Caco-2 (cell line): ENCODE measurements around the gene MTX1. TPM values are rescaled to one million over a fixed set of nuclear protein-coding genes. Genes with fewer than 3 reads are reported as not detected.
"Not testable (repeated sequence)": the region's sequence is repeated elsewhere in the genome, so short reads cannot be mapped to it uniquely, and the experiment has no call there.

Experiments used
- BruUV-seq: library from RNA; stranded (reverse); fragments of 400-500 nt; replicated peaks from 2 replicates; lab custom pipeline; 2021; lab: Mats Ljungman, UMichigan
- CTCF ChIA-PET: fragments of 300-600 bp; sonication (Branson Sonifier 250); formaldehyde crosslinking; loops from one replicate; lab custom pipeline; 2022; ENCODE audit warnings: antibody characterized with exemption; lab: Charles Lee
- POLR2A ChIA-PET: fragments of 300-600 bp; sonication (Branson Sonifier 250); formaldehyde crosslinking; loops from one replicate; lab custom pipeline; 2022; ENCODE audit warnings: antibody characterized with exemption; lab: Charles Lee
- DNase-seq, 2 experiments: peaks; one replicate each; pipeline versions ENCODE4 v3.0.0 to v3.0.0-alpha.2; 2020 to 2022
- H3K27me3 ChIP-seq: replicated peaks from 2 replicates; pipeline ENCODE4 v1.6.0; 2011; ENCODE audit warnings: low read length; ENCODE audit not compliant: control insufficient read depth, insufficient read depth
- H3K36me3 ChIP-seq: 2 replicates; pipeline ENCODE4 v1.5.1; 2011; ENCODE audit warnings: low read length; ENCODE audit not compliant: control insufficient read depth, insufficient read depth
- H3K4me1 ChIP-seq: fragments of 250-450 bp; sonication (Bioruptor Pico); 2 replicates; pipeline ENCODE4 v1.5.1; 2020; ENCODE audit warnings: mild to moderate bottlenecking
- H3K4me3 ChIP-seq: 2 replicates; pipeline ENCODE4 v1.5.1; 2011; ENCODE audit warnings: low read depth, mild to moderate bottlenecking, control low read depth, low read length
- H3K9me3 ChIP-seq: fragments of 250-450 bp; sonication (Bioruptor Pico); 2 replicates; pipeline ENCODE4 v1.5.1; 2020; ENCODE audit warnings: mild to moderate bottlenecking, moderate library complexity
- H3K27ac Mint-ChIP-seq: one replicate; pipeline ENCODE4 v1.8.0; 2022; ENCODE audit warnings: mixed read lengths; ENCODE audit not compliant: unreplicated experiment
- H3K27me3 Mint-ChIP-seq: one replicate; pipeline ENCODE4 v1.8.0; 2022; ENCODE audit warnings: mixed read lengths; ENCODE audit not compliant: insufficient read depth, unreplicated experiment
- H3K36me3 Mint-ChIP-seq: one replicate; pipeline ENCODE4 v1.8.0; 2022; ENCODE audit warnings: mild to moderate bottlenecking, mixed read lengths; ENCODE audit not compliant: insufficient read depth, unreplicated experiment
- H3K4me1 Mint-ChIP-seq: one replicate; pipeline ENCODE4 v1.8.0; 2022; ENCODE audit warnings: low read depth, mixed read lengths; ENCODE audit not compliant: unreplicated experiment
- H3K4me3 Mint-ChIP-seq: one replicate; pipeline ENCODE4 v1.8.0; 2022; ENCODE audit warnings: mild to moderate bottlenecking, moderate library complexity, mixed read lengths; ENCODE audit not compliant: unreplicated experiment
- H3K9me3 Mint-ChIP-seq: one replicate; pipeline ENCODE4 v1.8.0; 2022; ENCODE audit warnings: mixed read lengths; ENCODE audit not compliant: unreplicated experiment
- CTCF ChIP-seq, 2 experiments: fragments of 200-600 bp in 1 of 2; IDR thresholded peaks; 1 replicate in 1 of 2; 2 replicates in 1 of 2; pipeline versions ENCODE4 v1.5.1 to v1.8.0; 2011 to 2022; ENCODE audit warnings: antibody characterized with exemption in 1 of 2, control low read depth in 1 of 2, inconsistent platforms in 1 of 2, low read depth in 1 of 2, low read length in 1 of 2, mild to moderate bottlenecking in 1 of 2, moderate library complexity in 1 of 2; ENCODE audit not compliant: insufficient read depth in 1 of 2, severe bottlenecking in 1 of 2, unreplicated experiment in 1 of 2
- intact Hi-C: fragments of 100-400 bp; cut with micrococcal nuclease; formaldehyde crosslinking; loops from one replicate; pipeline ENCODE4 v1.10.0; 2022; ENCODE audit not compliant: unreplicated experiment
- total RNA-seq: library from RNA; stranded (reverse); gene quantifications from 2 replicates; pipeline ENCODE4 v1.2.3, GENCODE V29; 2022

MTX1 gene
- total RNA-seq, 1 experiment from 2014 or later, result 65.3 TPM

GRCh38 chr1:155163785-155164184 is 44.7 kb upstream of the MTX1 start:
- H3K4me1 Mint-ChIP-seq, H3K9me3 Mint-ChIP-seq, H3K4me3 Mint-ChIP-seq: not testable (repeated sequence)

GRCh38 chr1:155164625-155165024 is 43.9 kb upstream of the MTX1 start:
- H3K9me3 ChIP-seq, H3K27me3 Mint-ChIP-seq, POLR2A ChIA-PET, H3K4me1 ChIP-seq, H3K4me1 Mint-ChIP-seq, BruUV-seq, intact Hi-C loops, H3K27ac Mint-ChIP-seq, DNase-seq, H3K4me3 ChIP-seq, H3K36me3 Mint-ChIP-seq, H3K27me3 ChIP-seq, H3K36me3 ChIP-seq, H3K9me3 Mint-ChIP-seq, H3K4me3 Mint-ChIP-seq: not testable (repeated sequence)
- CTCF ChIA-PET, result interaction anchor here (0.7 to 1.1 kb wide), 2 partner anchors 8 to 39 kb away, joined by 4 to 5 read pairs; partner anchors contain the start of gene KRTCAP2

More at GRCh38 chr1:155163785-155164184, 44.7 kb upstream of the MTX1 start:
- H3K27ac Mint-ChIP-seq, DNase-seq, H3K9me3 ChIP-seq, H3K4me3 ChIP-seq, H3K27me3 ChIP-seq, BruUV-seq, POLR2A ChIA-PET, H3K27me3 Mint-ChIP-seq, H3K36me3 Mint-ChIP-seq, H3K4me1 ChIP-seq, H3K36me3 ChIP-seq, intact Hi-C loops: not testable (repeated sequence)
- CTCF ChIA-PET, result interaction anchor here (1.1 kb wide), 1 partner anchor 9 kb away, joined by 4 read pairs; the partner anchor contains the start of gene KRTCAP2

- POLR2A ChIA-PET, result interaction anchor here (0.5 kb wide), 1 partner anchor 66 kb away, joined by 3 read pairs; no protein-coding TSS in a partner anchor
- Mint-ChIP-seq H3K27me3 (no peaks in the 10 kb centered on the region), H3K27ac (no peak overlapping the region), H3K9me3 (no peaks in the 10 kb centered on the region), H3K4me1 (no peaks in the 10 kb centered on the region), H3K36me3 (peaks cover 12% of the 10 kb centered on the region), H3K4me3 (no peak overlapping the region)
- Histone ChIP-seq H3K27me3 (no peaks in the 10 kb centered on the region), H3K4me3 (no peak overlapping the region), H3K36me3 (no peaks in the 10 kb centered on the region), H3K9me3 (no peaks in the 10 kb centered on the region), H3K4me1 (peaks cover 4% of the 10 kb centered on the region; the same call in 1 of the 2 replicates)
- TF ChIP-seq CTCF (IDR thresholded peaks at IDR 0.05; ENCODE audit: insufficient read depth in 1 of 2, low read depth in 1 of 2, low read length in 1 of 2, severe bottlenecking in 1 of 2, unreplicated experiment in 1 of 2), result no peak
- CTCF ChIA-PET, result interaction anchor here (3.2 kb wide), 1 partner anchor 74 kb away, joined by 147 read pairs; no protein-coding TSS in a partner anchor
- intact Hi-C loops, result loop anchor here (2.0 kb wide), 1 partner anchor 31 kb away; the partner anchor contains the start of gene SLC50A1
- DNase-seq, result no peak
- BruUV-seq, result no TSS peak
Observed at GRCh38 chr1:155166051-155166470, 42.4 kb upstream of the MTX1 start.

GRCh38 chr1:155166471-155167165 is 41.9 kb upstream of the MTX1 start:
- intact Hi-C loops, result loop anchor here (1.0 to 2.0 kb wide), 3 partner anchors 32 to 72 kb away; partner anchors contain the start of gene SLC50A1
- no peak overlapping the region for H3K27ac Mint-ChIP-seq
- H3K9me3 Mint-ChIP-seq, result no peaks in the 10 kb centered on the region
- Histone ChIP-seq H3K9me3 (no peaks in the 10 kb centered on the region), H3K36me3 (no peaks in the 10 kb centered on the region), H3K4me1 (peaks cover 4% of the 10 kb centered on the region; the same call in 1 of the 2 replicates), H3K27me3 (no peaks in the 10 kb centered on the region), H3K4me3 (no peak overlapping the region)
- peaks cover 12% of the 10 kb centered on the region for H3K36me3 Mint-ChIP-seq
- no peaks in the 10 kb centered on the region for H3K4me1 Mint-ChIP-seq
- H3K4me3 Mint-ChIP-seq, result no peak overlapping the region
- no peaks in the 10 kb centered on the region for H3K27me3 Mint-ChIP-seq
- BruUV-seq, result no TSS peak
- CTCF ChIA-PET, result interaction anchor here (0.5 to 3.2 kb wide), 24 partner anchors 11 to 106 kb away, joined by 3 to 147 read pairs (median 6); partner anchors contain the start of gene EFNA1
- no peak for TF ChIP-seq CTCF (IDR thresholded peaks at IDR 0.05; ENCODE audit: insufficient read depth in 1 of 2, low read depth in 1 of 2, low read length in 1 of 2, severe bottlenecking in 1 of 2, unreplicated experiment in 1 of 2)
- DNase-seq, result no peak
- POLR2A ChIA-PET, result interaction anchor here (0.5 to 1.5 kb wide), 3 partner anchors 41 to 75 kb away, joined by 3 to 6 read pairs (median 3); no protein-coding TSS in a partner anchor
